GM12878 (cell line): ENCODE measurements around the gene ATOH7. TPM values are rescaled to one million over a fixed set of nuclear protein-coding genes. Genes with fewer than 3 reads are reported as not detected.

Source experiments
- ATAC-seq: fragments of 200-7000 bp; cut with Tn5 transposase; 3 replicates; pipeline ENCODE4 v1.9.1; 2020; ENCODE audit warnings: mild to moderate bottlenecking, moderate library complexity
- BruUV-seq: library from RNA; stranded (reverse); fragments of 400-500 nt; replicated peaks from 2 replicates; lab custom pipeline; 2021; lab: Mats Ljungman, UMichigan
- CTCF ChIA-PET: fragments of 300-600 bp; sonication (Branson Sonifier 250); formaldehyde crosslinking; extraction: SDS; loops from one replicate; lab custom pipeline; 2021; ENCODE audit warnings: inconsistent platforms; lab: Yijun Ruan, JAX
- POLR2A ChIA-PET: fragments of 350-600 bp; formaldehyde crosslinking; extraction: SDS; loops from one replicate; lab custom pipeline; 2021; ENCODE audit warnings: inconsistent platforms; lab: Charles Lee
- RAD21 ChIA-PET: fragments of 300-600 bp; sonication (Branson Sonifier 250); formaldehyde crosslinking; loops from one replicate; lab custom pipeline; 2023; ENCODE audit warnings: antibody characterized with exemption; ENCODE audit not compliant: unreplicated experiment; lab: Charles Lee
- SMC1A ChIA-PET: fragments of 300-600 bp; sonication (Branson Sonifier 250); formaldehyde crosslinking; loops from one replicate; lab custom pipeline; 2023; ENCODE audit not compliant: unreplicated experiment, uncharacterized antibody; lab: Charles Lee
- DNase-seq: peaks from one replicate; pipeline ENCODE4 v3.0.0-alpha.2; 2011; ENCODE audit warnings: low read depth, low spot score
- FAIRE-seq: peaks from 3 replicates; lab custom pipeline; 2011; peaks lifted over from hg19 to GRCh38; lab: Jason Lieb, UNC
- H2AFZ ChIP-seq: 2 replicates; pipeline ENCODE4 v1.6.0; 2011; ENCODE audit warnings: low read depth, low read length, control low read depth; ENCODE audit not compliant: control insufficient read depth
- H3K27ac ChIP-seq: 2 replicates; pipeline ENCODE4 v1.5.1; 2011; ENCODE audit warnings: control low read depth; ENCODE audit not compliant: control insufficient read depth, insufficient read depth
- H3K27me3 ChIP-seq, 2 experiments: replicated peaks in 1 of 2; 2 replicates each; pipeline versions ENCODE4 v1.6.0 to v1.6.1; 2011; ENCODE audit warnings: low read length in 1 of 2; ENCODE audit not compliant: control insufficient read depth in 2 of 2, insufficient read depth in 2 of 2
- H3K36me3 ChIP-seq, 2 experiments: 2 replicates each; pipeline ENCODE4 v1.5.1; 2011; ENCODE audit warnings: low read length in 1 of 2; ENCODE audit not compliant: control insufficient read depth in 2 of 2, insufficient read depth in 2 of 2
- H3K4me1 ChIP-seq: 2 replicates; pipeline ENCODE4 v1.6.1; 2011; ENCODE audit warnings: mild to moderate bottlenecking, low read length, moderate library complexity, mixed read lengths; ENCODE audit not compliant: control insufficient read depth, insufficient read depth
- H3K4me2 ChIP-seq: 2 replicates; pipeline ENCODE4 v1.6.0; 2011; ENCODE audit warnings: control low read depth; ENCODE audit not compliant: control insufficient read depth, insufficient read depth
- H3K4me3 ChIP-seq: fragments of 200-600 bp; sonication (generic); 2 replicates; pipeline ENCODE4 v1.5.1; 2016
- H3K79me2 ChIP-seq: 2 replicates; pipeline ENCODE4 v1.6.0; 2011; ENCODE audit warnings: low read length; ENCODE audit not compliant: control insufficient read depth, insufficient read depth
- H3K9ac ChIP-seq: 2 replicates; pipeline ENCODE4 v1.8.0; 2011; ENCODE audit warnings: low read length, control low read depth, mixed read lengths; ENCODE audit not compliant: control insufficient read depth, insufficient read depth
- H3K9me3 ChIP-seq: replicated peaks from 3 replicates; pipeline ENCODE4 v1.5.1; 2011; ENCODE audit warnings: mild to moderate bottlenecking, low read length; ENCODE audit not compliant: control insufficient read depth, insufficient read depth
- H4K20me1 ChIP-seq: 2 replicates; pipeline ENCODE4 v1.6.0; 2011; ENCODE audit not compliant: control insufficient read depth, insufficient read depth
- DPF2 ChIP-seq: fragments of 450-650 bp; IDR thresholded peaks from 2 replicates; pipeline ENCODE4 v1.6.1; 2017; ENCODE audit warnings: mild to moderate bottlenecking
- ESRRA ChIP-seq: IDR thresholded peaks from 2 replicates; pipeline ENCODE4 v1.6.1; 2012; ENCODE audit warnings: mild to moderate bottlenecking, low read length, improper control_type of control experiment
- FOXK2 ChIP-seq: fragments of 450-650 bp; IDR thresholded peaks from 2 replicates; pipeline ENCODE4 v1.6.1; 2017; ENCODE audit warnings: mild to moderate bottlenecking, moderate library complexity
- JUND ChIP-seq: IDR thresholded peaks from 2 replicates; pipeline ENCODE4 v1.6.1; 2012; ENCODE audit warnings: low read depth, mild to moderate bottlenecking, low read length, improper control_type of control experiment, moderate library complexity
- SMAD1 ChIP-seq: fragments of 450-650 bp; IDR thresholded peaks from 2 replicates; pipeline ENCODE4 v1.6.1; 2018; ENCODE audit warnings: mild to moderate bottlenecking, low read depth; ENCODE audit not compliant: partially characterized antibody
- WGBS: methylation state at CpG from one replicate; pipeline ENCODE4 v1.1.6; 2016; ENCODE audit warnings: low lambda C conversion rate; ENCODE audit not compliant: insufficient replicate concordance, insufficient coverage; ENCODE audit errors: missing lambda C conversion rate; 5-methylcytosine and 5-hydroxymethylcytosine counted together
- in situ Hi-C: fragments of 300-500 bp; cut with MboI; formaldehyde crosslinking; loops from 9 replicates; pipeline ENCODE4 v1.14.3; 2018; ENCODE audit warnings: mixed read lengths
- intact Hi-C: fragments of 100-400 bp; cut with micrococcal nuclease; formaldehyde crosslinking; loops from one replicate; pipeline ENCODE4 v1.14.2; 2022; ENCODE audit not compliant: unreplicated experiment
- polyA plus RNA-seq, 11 experiments: library from polyadenylated mRNA; depleted of rRNA in 4 of 11; unstranded in 6 of 11; stranded (reverse) in 5 of 11; fragments of >200 nt; fragmentation: Nextera tagmentation in 4 of 11; fragmentation: Illumina TruSeq in 1 of 11; extraction: Ambion mirVana in 4 of 11; extraction: Trizol in 1 of 11; gene quantifications; 1 replicate in 1 of 11; 2 replicates in 10 of 11; pipeline versions ENCODE4 v1.2.1 to v1.2.3, GENCODE V29; 2011 to 2016; ENCODE audit warnings: inconsistent platforms in 2 of 11, missing spikeins in 2 of 11, low read depth in 1 of 11
- total RNA-seq, 4 experiments: library from RNA; depleted of rRNA in 3 of 4; stranded (reverse); fragments of >200 nt in 3 of 4; fragmentation: Illumina TruSeq in 1 of 4; extraction: Trizol in 1 of 4; gene quantifications; 2 replicates each; pipeline versions ENCODE4 v1.2.1 to v1.2.3, GENCODE V29; 2013 to 2021
- TF ChIP-seq, protein P1 (sequence below), 3 experiments: IDR thresholded peaks in 2 of 3; conservative IDR thresholded peaks in 1 of 3; 2 replicates each; pipeline ENCODE4 v1.5.1; 2011; ENCODE audit warnings: low read depth in 3 of 3, low read length in 3 of 3, mild to moderate bottlenecking in 3 of 3, control low read depth in 2 of 3, moderate library complexity in 2 of 3, inconsistent platforms in 1 of 3, mixed read lengths in 1 of 3; ENCODE audit not compliant: control insufficient read depth in 2 of 3, insufficient read depth in 1 of 3; ENCODE audit errors: extremely low read depth in 1 of 3

The ATOH7 gene
- total and polyA plus RNA-seq, 10 of the 15 experiments (the other 5 are each of a cell fraction or from before 2014, with no cell fraction given) = not detected

DNA sequence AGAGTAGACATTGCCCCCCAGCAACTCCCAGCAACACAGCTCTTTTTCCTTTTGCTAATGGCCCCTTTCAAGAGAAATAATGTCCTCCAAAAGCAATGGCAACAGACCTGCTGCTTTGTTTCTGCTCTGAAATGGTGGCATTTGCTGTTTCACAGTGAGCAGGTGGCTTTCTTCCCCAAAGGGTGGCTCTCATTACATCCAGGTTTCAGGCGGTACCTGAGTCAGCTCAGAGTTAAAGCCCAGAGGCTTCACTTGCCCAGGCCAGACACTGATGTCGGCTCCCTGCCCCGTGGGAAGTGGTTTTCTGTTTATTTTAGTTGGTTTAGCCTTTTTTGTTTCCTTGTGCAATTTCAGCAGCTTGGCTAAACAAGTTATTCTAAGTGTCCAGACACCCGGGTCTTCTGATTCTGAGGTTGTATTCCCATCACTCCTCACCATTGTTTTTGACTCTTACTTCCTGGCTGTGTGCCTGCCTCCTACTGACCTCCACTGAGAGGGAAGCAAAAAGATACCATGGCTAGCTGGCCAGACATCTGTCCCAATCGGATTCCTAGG lies 7.8 kb upstream of the ATOH7 start:
- RAD21 ChIA-PET = no interaction called here
- no peaks in the 10 kb centered on the region for H3K9me3 ChIP-seq
- no peak for TF ChIP-seq DPF2
- TF ChIP-seq SMAD1 = no peak
- no peak for TF ChIP-seq ESRRA
- TF ChIP-seq, protein P1, sequence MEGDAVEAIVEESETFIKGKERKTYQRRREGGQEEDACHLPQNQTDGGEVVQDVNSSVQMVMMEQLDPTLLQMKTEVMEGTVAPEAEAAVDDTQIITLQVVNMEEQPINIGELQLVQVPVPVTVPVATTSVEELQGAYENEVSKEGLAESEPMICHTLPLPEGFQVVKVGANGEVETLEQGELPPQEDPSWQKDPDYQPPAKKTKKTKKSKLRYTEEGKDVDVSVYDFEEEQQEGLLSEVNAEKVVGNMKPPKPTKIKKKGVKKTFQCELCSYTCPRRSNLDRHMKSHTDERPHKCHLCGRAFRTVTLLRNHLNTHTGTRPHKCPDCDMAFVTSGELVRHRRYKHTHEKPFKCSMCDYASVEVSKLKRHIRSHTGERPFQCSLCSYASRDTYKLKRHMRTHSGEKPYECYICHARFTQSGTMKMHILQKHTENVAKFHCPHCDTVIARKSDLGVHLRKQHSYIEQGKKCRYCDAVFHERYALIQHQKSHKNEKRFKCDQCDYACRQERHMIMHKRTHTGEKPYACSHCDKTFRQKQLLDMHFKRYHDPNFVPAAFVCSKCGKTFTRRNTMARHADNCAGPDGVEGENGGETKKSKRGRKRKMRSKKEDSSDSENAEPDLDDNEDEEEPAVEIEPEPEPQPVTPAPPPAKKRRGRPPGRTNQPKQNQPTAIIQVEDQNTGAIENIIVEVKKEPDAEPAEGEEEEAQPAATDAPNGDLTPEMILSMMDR (IDR thresholded peaks at IDR 0.05 in 2 of 3, conservative IDR thresholded peaks at IDR 0.05 in 1 of 3; ENCODE audit: control insufficient read depth in 2 of 3, extremely low read depth in 1 of 3, insufficient read depth in 1 of 3, low read depth in 3 of 3, low read length in 3 of 3) = no peak
- TF ChIP-seq JUND = no peak
- no peak for TF ChIP-seq FOXK2
- FAIRE-seq (no peak), ATAC-seq (no peak), DNase-seq (no peak)
- H3K27me3 ChIP-seq = no peaks in the 10 kb centered on the region; a peak in 1 of 4 replicates
- H3K36me3 ChIP-seq = no peaks in the 10 kb centered on the region
- H3K4me3 ChIP-seq = no peak overlapping the region
- no peak overlapping the region for H3K27ac ChIP-seq
- CTCF ChIA-PET = interaction anchor here (1.1 to 1.2 kb wide), 2 partner anchors 27 to 62 kb away, joined by 3 to 4 read pairs; no protein-coding TSS in a partner anchor
- H3K9ac ChIP-seq = no peak overlapping the region
- in situ Hi-C loops (no loop called here), intact Hi-C loops (no loop called here)
- SMC1A ChIA-PET = no interaction called here
- no peak overlapping the region for H3K4me2 ChIP-seq
- H2AFZ ChIP-seq = no peak overlapping the region
- no peaks in the 10 kb centered on the region for H4K20me1 ChIP-seq
- H3K4me1 ChIP-seq = no peaks in the 10 kb centered on the region
- H3K79me2 ChIP-seq = no peaks in the 10 kb centered on the region
- BruUV-seq = no TSS peak
- 43% methylated on average over 5 of the region's 5 CpGs for WGBS
- POLR2A ChIA-PET = interaction anchor here (0.6 kb wide), 1 partner anchor 343 kb away, joined by 9 read pairs; no protein-coding TSS in a partner anchor
